Endothelial cell of umbilical vein (primary cell): Measurements from ENCODE around the gene PTPN3.

Source experiments
- CTCF ChIP-seq, 2 donors: IDR thresholded peaks; 1 replicate in 1 of 2; 2 replicates in 1 of 2; pipeline ENCODE4 v1.5.1; 2011; ENCODE audit warnings: low read length in 2 of 2, mild to moderate bottlenecking in 2 of 2, moderate library complexity in 2 of 2, control low read depth in 1 of 2, inconsistent platforms in 1 of 2, low read depth in 1 of 2; ENCODE audit not compliant: insufficient read depth in 1 of 2; ENCODE audit errors: extremely low read depth in 1 of 2
- POLR2AphosphoS5 ChIP-seq: IDR thresholded peaks from 2 replicates; pipeline ENCODE4 v1.6.1; 2012; ENCODE audit warnings: low read depth, mild to moderate bottlenecking, control low read depth, low read length, moderate library complexity; ENCODE audit not compliant: insufficient read depth
- TF ChIP-seq, protein P1 (sequence below): IDR thresholded peaks from 2 replicates; pipeline ENCODE4 v1.6.1; 2011; ENCODE audit not compliant: insufficient read depth, insufficient read length

- TF ChIP-seq CTCF (IDR thresholded peaks at IDR 0.05; ENCODE audit: extremely low read depth in 1 of 2, insufficient read depth in 1 of 2, low read depth in 1 of 2, low read length in 2 of 2) = no peak
- TF ChIP-seq, protein P1, sequence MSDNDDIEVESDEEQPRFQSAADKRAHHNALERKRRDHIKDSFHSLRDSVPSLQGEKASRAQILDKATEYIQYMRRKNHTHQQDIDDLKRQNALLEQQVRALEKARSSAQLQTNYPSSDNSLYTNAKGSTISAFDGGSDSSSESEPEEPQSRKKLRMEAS = no peak
- TF ChIP-seq POLR2AphosphoS5 = no peak
Observed at GRCh38 chr9:109504689-109505088, 6.6 kb upstream of the PTPN3 start.
